DND-41 (cell line): ENCODE measurements around the gene STOML1.

ENCODE experiments used
- ATAC-seq: fragments of 200-7000 bp; cut with Tn5 transposase; 3 replicates; pipeline ENCODE4 v1.9.1; 2021; ENCODE audit warnings: low read depth; ENCODE audit not compliant: insufficient read depth
- DNase-seq: peaks from one replicate; pipeline ENCODE4 v3.0.0-alpha.2; 2020
- H2AFZ ChIP-seq: 2 replicates; pipeline ENCODE4 v1.6.0; 2012; ENCODE audit warnings: low read depth, low read length
- H3K27ac ChIP-seq: 2 replicates; pipeline ENCODE4 v1.5.1; 2012; ENCODE audit warnings: low read length, inconsistent platforms
- H3K27me3 ChIP-seq: fragments of 200-600 bp; sonication (generic); 2 replicates; pipeline ENCODE4 v1.6.0; 2012; ENCODE audit warnings: low read length, mild to moderate bottlenecking, inconsistent platforms; ENCODE audit not compliant: insufficient read depth, poor library complexity
- H3K36me3 ChIP-seq: 2 replicates; pipeline ENCODE4 v1.5.1; 2012; ENCODE audit warnings: low read length, inconsistent platforms; ENCODE audit not compliant: insufficient read depth
- H3K4me1 ChIP-seq: 2 replicates; pipeline ENCODE4 v1.5.1; 2012; ENCODE audit warnings: mild to moderate bottlenecking, low read length; ENCODE audit not compliant: insufficient read depth
- H3K4me2 ChIP-seq: 2 replicates; pipeline ENCODE4 v1.6.0; 2012; ENCODE audit warnings: mild to moderate bottlenecking, moderate library complexity, low read length, inconsistent platforms; ENCODE audit not compliant: insufficient read depth
- H3K4me3 ChIP-seq, 2 experiments: fragments of 200-600 bp in 1 of 2; shearing (Covaris generic) in 1 of 2; 2 replicates each; pipeline ENCODE4 v1.5.1; 2012 to 2016; ENCODE audit warnings: inconsistent platforms in 2 of 2, low read length in 2 of 2, mild to moderate bottlenecking in 2 of 2, low read depth in 1 of 2, moderate library complexity in 1 of 2
- H3K79me2 ChIP-seq: 2 replicates; pipeline ENCODE4 v1.6.0; 2012; ENCODE audit warnings: low read length, inconsistent platforms; ENCODE audit not compliant: insufficient read depth
- H3K9ac ChIP-seq: 2 replicates; pipeline ENCODE4 v1.6.0; 2012; ENCODE audit warnings: low read depth, mild to moderate bottlenecking, inconsistent platforms, low read length, moderate library complexity
- H3K9me3 ChIP-seq: 2 replicates; pipeline ENCODE4 v1.5.1; 2012; ENCODE audit warnings: low read length, moderate library complexity, mild to moderate bottlenecking, inconsistent platforms; ENCODE audit not compliant: insufficient read depth, severe bottlenecking
- H4K20me1 ChIP-seq: 2 replicates; pipeline ENCODE4 v1.6.0; 2012; ENCODE audit warnings: low read length; ENCODE audit not compliant: insufficient read depth
- CTCF ChIP-seq: IDR thresholded peaks from 2 replicates; pipeline ENCODE4 v1.5.1; 2012; ENCODE audit warnings: borderline replicate concordance, low read length, moderate library complexity, mild to moderate bottlenecking; ENCODE audit not compliant: poor library complexity, severe bottlenecking; ENCODE audit errors: extremely low read depth
- EZH2 ChIP-seq: IDR thresholded peaks from 3 replicates; pipeline ENCODE4 v1.6.1; 2012; ENCODE audit warnings: borderline replicate concordance, low read depth, mild to moderate bottlenecking, moderate library complexity, low read length, inconsistent platforms; ENCODE audit not compliant: severe bottlenecking

STOML1 gene

GRCh38 chr15:74006774-74007639 lies 14.9 kb upstream of the STOML1 start:
- Histone ChIP-seq H2AFZ (no peak overlapping the region), H3K36me3 (peaks cover 44% of the 10 kb centered on the region), H3K9me3 (no peaks in the 10 kb centered on the region), H3K4me2 (no peak overlapping the region), H3K4me3 (no peak overlapping the region), H3K79me2 (peaks cover 39% of the 10 kb centered on the region), H4K20me1 (peaks cover 5% of the 10 kb centered on the region), H3K27me3 (no peaks in the 10 kb centered on the region), H3K9ac (no peak overlapping the region), H3K27ac (no peak overlapping the region), H3K4me1 (no peaks in the 10 kb centered on the region)
- no peak for TF ChIP-seq EZH2
- TF ChIP-seq CTCF, result no peak
- no peak for DNase-seq
- ATAC-seq, result no peak

GRCh38 chr15:73997986-73998385 lies 5.9 kb upstream of the STOML1 start:
- H3K79me2 ChIP-seq, result peaks cover 63% of the 10 kb centered on the region
- no peak for DNase-seq
- no peaks in the 10 kb centered on the region for H3K27me3 ChIP-seq
- TF ChIP-seq EZH2 (no peak), CTCF (no peak)
- no peaks in the 10 kb centered on the region for H4K20me1 ChIP-seq
- H3K9ac ChIP-seq, result no peak overlapping the region
- peaks cover 51% of the 10 kb centered on the region for H3K4me1 ChIP-seq
- H3K27ac ChIP-seq, result no peak overlapping the region; the same call in 1 of the 2 replicates
- peaks cover 25% of the 10 kb centered on the region for H3K36me3 ChIP-seq
- no peak for ATAC-seq
- H3K9me3 ChIP-seq, result no peaks in the 10 kb centered on the region
- no peak overlapping the region for H2AFZ ChIP-seq
- H3K4me3 ChIP-seq, result no peak overlapping the region
- peak overlapping the region; percentile 98 for H3K4me2 ChIP-seq

- Histone ChIP-seq H3K27me3 (no peaks in the 10 kb centered on the region), H3K79me2 (peaks cover 62% of the 10 kb centered on the region), H3K4me2 (peak overlapping the region; percentile 98), H3K9ac (peak overlapping the region; percentile 83), H3K36me3 (peaks cover 20% of the 10 kb centered on the region), H3K4me3 (peak overlapping the region; percentile 15 to 99; a peak in 3 of 4 replicates), H3K4me1 (peaks cover 59% of the 10 kb centered on the region), H3K27ac (peak overlapping the region; percentile 49), H2AFZ (0 out of 2 replicates have a peak overlapping the region, but pooled peaks have one; percentile 20), H3K9me3 (no peaks in the 10 kb centered on the region), H4K20me1 (no peaks in the 10 kb centered on the region)
- ATAC-seq, result peak; percentile 18; the same call in 1 of the 3 replicates
- DNase-seq, result peak; percentile 56
- TF ChIP-seq EZH2, result no peak
- TF ChIP-seq CTCF, result no peak
Observed at GRCh38 chr15:73996939-73997338, 4.8 kb upstream of the STOML1 start.
